Left renal pelvis (tissue), 4 donors: Measurements from ENCODE around the gene SCARB2. TPM values are rescaled to one million over a fixed set of nuclear protein-coding genes. Genes with fewer than 3 reads are reported as not detected.

ENCODE experiments used
- DNase-seq, 4 donors: peaks; one replicate each; pipeline ENCODE4 v3.0.0-alpha.2; 2013; ENCODE audit warnings: low read depth in 4 of 4, low spot score in 3 of 4
- polyA plus RNA-seq, 4 donors: library from polyadenylated mRNA; unstranded; fragments of 120-200 nt; gene quantifications; one replicate each; pipeline ENCODE4 v1.2.1, GENCODE V29; 2013; ENCODE audit not compliant: insufficient read length in 4 of 4

Gene SCARB2
- polyA plus RNA-seq, 4 donors = 138 to 220 (median 191) TPM

GRCh38 chr4:76156635-76157034, 57.0 kb downstream of the SCARB2 start:
- DNase-seq = no peak

GRCh38 chr4:76155979-76156378, 57.6 kb downstream of the SCARB2 start:
- DNase-seq = no peak

GRCh38 chr4:76153356-76153755, 60.3 kb downstream of the SCARB2 start:
- DNase-seq = no peak

- peak; percentile 90 to 95 (median 92) for DNase-seq
Observed at GRCh38 chr4:76148142-76148865, 65.3 kb downstream of the SCARB2 start, which contains the start of gene NUP54. NUP54 (minus strand) TSS chr4:76148397; CDS start chr4:76148374, 23 bp downstream.

GRCh38 chr4:76147454-76148141, 66.0 kb downstream of the SCARB2 start:
- DNase-seq = peak; percentile 16 to 36 (median 29)

- DNase-seq = no peak
Observed at GRCh38 chr4:76144546-76144945, 69.1 kb downstream of the SCARB2 start.

- DNase-seq = no peak
Observed at GRCh38 chr4:76141241-76141640, 72.4 kb downstream of the SCARB2 start.

- DNase-seq = no peak
Observed at GRCh38 chr4:76127754-76128153, 85.9 kb downstream of the SCARB2 start.

GRCh38 chr4:76125816-76126215, 87.8 kb downstream of the SCARB2 start:
- no peak for DNase-seq

GRCh38 chr4:76120199-76120598, 93.4 kb downstream of the SCARB2 start:
- no peak for DNase-seq

GRCh38 chr4:76117536-76117935, 96.1 kb downstream of the SCARB2 start:
- no peak for DNase-seq

GRCh38 chr4:76116821-76117220, 96.8 kb downstream of the SCARB2 start:
- DNase-seq = no peak

Other genes starting within 250 kb of the SCARB2 start
- 10 to 100 TPM; 35.4 to 53.3 (median 48.6) TPM for gene SDAD1, start 222.9 kb downstream of the SCARB2 start, polyA plus RNA-seq
- gene CXCL9, start 206.3 kb downstream of the SCARB2 start, polyA plus RNA-seq = under 1 TPM in 3 of 4 donors, not detected in 1; 0.08 to 0.30 (median 0.21) TPM
- gene CXCL10, start 190.3 kb downstream of the SCARB2 start, polyA plus RNA-seq = 1 to 10 TPM; 1.1 to 7.5 (median 5.8) TPM
- gene CXCL11, start 177.8 kb downstream of the SCARB2 start, polyA plus RNA-seq = under 1 TPM; 0.18 to 0.62 (median 0.41) TPM
- under 1 TPM; 0.27 to 0.79 (median 0.56) TPM for gene ART3, start 139.1 kb downstream of the SCARB2 start, polyA plus RNA-seq
- gene NUP54, start 65.4 kb downstream of the SCARB2 start, polyA plus RNA-seq = 10 to 100 TPM; 71.4 to 82.7 (median 78.2) TPM
- 10 to 100 TPM in 1 of 4 donors, 1 to 10 TPM in 2, under 1 TPM in 1; 0.53 to 11.1 (median 6.6) TPM for gene FAM47E, start 37.9 kb upstream of the SCARB2 start, polyA plus RNA-seq
- 1 to 10 TPM; 1.1 to 2.0 (median 1.5) TPM for gene STBD1, start 92.9 kb upstream of the SCARB2 start, polyA plus RNA-seq
- gene CCDC158, start 207.3 kb upstream of the SCARB2 start, polyA plus RNA-seq = under 1 TPM; 0.41 to 0.85 (median 0.66) TPM
- 10 to 100 TPM; 24.2 to 37.8 (median 34.9) TPM for gene SHROOM3, start 221.4 kb upstream of the SCARB2 start, polyA plus RNA-seq